Osteocyte (in vitro differentiated cells): Measurements from ENCODE around the gene LCOR. TPM values are rescaled to one million over a fixed set of nuclear protein-coding genes. Genes with fewer than 3 reads are reported as not detected.

Source experiments
- DNase-seq: peaks from one replicate; pipeline ENCODE4 v3.0.0; 2021; ENCODE audit warnings: mixed read lengths; ENCODE audit not compliant: unreplicated experiment; ENCODE audit errors: extremely low spot score
- H3K27ac Mint-ChIP-seq: one replicate; pipeline ENCODE4 v1.8.0; 2021; ENCODE audit warnings: mild to moderate bottlenecking, mixed read lengths; ENCODE audit not compliant: unreplicated experiment
- H3K27me3 Mint-ChIP-seq: one replicate; pipeline ENCODE4 v1.8.0; 2021; ENCODE audit warnings: mixed read lengths; ENCODE audit not compliant: unreplicated experiment
- H3K36me3 Mint-ChIP-seq: one replicate; pipeline ENCODE4 v1.8.0; 2021; ENCODE audit warnings: mixed read lengths; ENCODE audit not compliant: unreplicated experiment
- H3K4me1 Mint-ChIP-seq: one replicate; pipeline ENCODE4 v1.8.0; 2021; ENCODE audit warnings: mixed read lengths; ENCODE audit not compliant: unreplicated experiment
- H3K4me3 Mint-ChIP-seq: one replicate; pipeline ENCODE4 v1.8.0; 2021; ENCODE audit warnings: mild to moderate bottlenecking, moderate library complexity, mixed read lengths; ENCODE audit not compliant: unreplicated experiment
- H3K9me3 Mint-ChIP-seq: one replicate; pipeline ENCODE4 v1.8.0; 2021; ENCODE audit warnings: mixed read lengths; ENCODE audit not compliant: unreplicated experiment
- long read RNA-seq: library from polyadenylated mRNA; unstranded; transcript quantifications from one replicate; pipeline ENCODE4 v2.0.0, GENCODE V29; 2021
- total RNA-seq: library from RNA; stranded (reverse); gene quantifications from 2 replicates; pipeline ENCODE4 v1.2.1, GENCODE V29; 2021
- TF ChIP-seq, protein P1 (sequence below): fragments of 200-600 bp; sonication (generic); IDR thresholded peaks from 2 replicates; pipeline ENCODE4 v1.5.0; 2021; ENCODE audit warnings: antibody characterized with exemption, mild to moderate bottlenecking, moderate library complexity

Gene LCOR
- total RNA-seq = 22.6 and 26.8 TPM in 2 replicates
- long read RNA-seq, full-length matches to known transcripts = 13 of 44 reads
- long read RNA-seq, partial matches to known transcripts = 14 of 44 reads
- long read RNA-seq, other reads (novel, unspliced or antisense) = 17 of 44 reads

- peaks cover 41% of the 10 kb centered on the region for H3K4me1 Mint-ChIP-seq
Observed at GRCh38 chr10:96831867-96832720, at the start of gene LCOR. Gene LCOR (plus strand): TSS chr10:96832298. CDS start chr10:96949058, 116,760 bp downstream.

GRCh38 chr10:96784253-96784652 is 47.8 kb upstream of the LCOR start:
- no peaks in the 10 kb centered on the region for H3K9me3 Mint-ChIP-seq
- no peak overlapping the region for H3K4me3 Mint-ChIP-seq
- TF ChIP-seq, protein P1, sequence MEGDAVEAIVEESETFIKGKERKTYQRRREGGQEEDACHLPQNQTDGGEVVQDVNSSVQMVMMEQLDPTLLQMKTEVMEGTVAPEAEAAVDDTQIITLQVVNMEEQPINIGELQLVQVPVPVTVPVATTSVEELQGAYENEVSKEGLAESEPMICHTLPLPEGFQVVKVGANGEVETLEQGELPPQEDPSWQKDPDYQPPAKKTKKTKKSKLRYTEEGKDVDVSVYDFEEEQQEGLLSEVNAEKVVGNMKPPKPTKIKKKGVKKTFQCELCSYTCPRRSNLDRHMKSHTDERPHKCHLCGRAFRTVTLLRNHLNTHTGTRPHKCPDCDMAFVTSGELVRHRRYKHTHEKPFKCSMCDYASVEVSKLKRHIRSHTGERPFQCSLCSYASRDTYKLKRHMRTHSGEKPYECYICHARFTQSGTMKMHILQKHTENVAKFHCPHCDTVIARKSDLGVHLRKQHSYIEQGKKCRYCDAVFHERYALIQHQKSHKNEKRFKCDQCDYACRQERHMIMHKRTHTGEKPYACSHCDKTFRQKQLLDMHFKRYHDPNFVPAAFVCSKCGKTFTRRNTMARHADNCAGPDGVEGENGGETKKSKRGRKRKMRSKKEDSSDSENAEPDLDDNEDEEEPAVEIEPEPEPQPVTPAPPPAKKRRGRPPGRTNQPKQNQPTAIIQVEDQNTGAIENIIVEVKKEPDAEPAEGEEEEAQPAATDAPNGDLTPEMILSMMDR = no peak
- no peaks in the 10 kb centered on the region for H3K4me1 Mint-ChIP-seq
- no peaks in the 10 kb centered on the region for H3K36me3 Mint-ChIP-seq
- no peak for DNase-seq
- H3K27ac Mint-ChIP-seq = no peak overlapping the region
- no peaks in the 10 kb centered on the region for H3K27me3 Mint-ChIP-seq

More at GRCh38 chr10:96831867-96832720, at the start of gene LCOR:
- H3K36me3 Mint-ChIP-seq = no peaks in the 10 kb centered on the region
- peak; percentile 94 for DNase-seq
- H3K9me3 Mint-ChIP-seq = no peaks in the 10 kb centered on the region
- H3K4me3 Mint-ChIP-seq = peak within 1 kb of the TSS; percentile 91
- H3K27ac Mint-ChIP-seq = peak within 1 kb of the TSS; percentile 95
- TF ChIP-seq, protein P1 = no peak
- H3K27me3 Mint-ChIP-seq = peaks cover 3% of the 10 kb centered on the region

- TF ChIP-seq, protein P1 = no peak
- H3K4me1 Mint-ChIP-seq = no peaks in the 10 kb centered on the region
- H3K36me3 Mint-ChIP-seq = no peaks in the 10 kb centered on the region
- DNase-seq = no peak
- no peaks in the 10 kb centered on the region for H3K9me3 Mint-ChIP-seq
- H3K27me3 Mint-ChIP-seq = peaks cover 24% of the 10 kb centered on the region
- no peak overlapping the region for H3K4me3 Mint-ChIP-seq
- no peak overlapping the region for H3K27ac Mint-ChIP-seq
Observed at GRCh38 chr10:96789571-96790108, 42.5 kb upstream of the LCOR start.

GRCh38 chr10:96791902-96792301 is 40.2 kb upstream of the LCOR start:
- no peaks in the 10 kb centered on the region for H3K36me3 Mint-ChIP-seq
- H3K4me1 Mint-ChIP-seq = no peaks in the 10 kb centered on the region
- peaks cover 29% of the 10 kb centered on the region for H3K27me3 Mint-ChIP-seq
- TF ChIP-seq, protein P1 = no peak
- no peak overlapping the region for H3K27ac Mint-ChIP-seq
- H3K9me3 Mint-ChIP-seq = no peaks in the 10 kb centered on the region
- no peak for DNase-seq
- no peak overlapping the region for H3K4me3 Mint-ChIP-seq
